HG03103 (cell line): Measurements from ENCODE around the gene AIFM3.
A peak's percentile ranks its signal among the peaks of the same experiment; 100 is the strongest.
"Not testable (repeated sequence)": the region's sequence is repeated elsewhere in the genome, so short reads cannot be mapped to it uniquely, and the experiment has no call there.

ENCODE experiments used
- ATAC-seq: cut with Tn5 transposase; IDR thresholded peaks from one replicate; pipeline ENCODE4 v1.9.1; 2021; ENCODE audit warnings: low read depth; ENCODE audit not compliant: unreplicated experiment

The AIFM3 gene

DNA sequence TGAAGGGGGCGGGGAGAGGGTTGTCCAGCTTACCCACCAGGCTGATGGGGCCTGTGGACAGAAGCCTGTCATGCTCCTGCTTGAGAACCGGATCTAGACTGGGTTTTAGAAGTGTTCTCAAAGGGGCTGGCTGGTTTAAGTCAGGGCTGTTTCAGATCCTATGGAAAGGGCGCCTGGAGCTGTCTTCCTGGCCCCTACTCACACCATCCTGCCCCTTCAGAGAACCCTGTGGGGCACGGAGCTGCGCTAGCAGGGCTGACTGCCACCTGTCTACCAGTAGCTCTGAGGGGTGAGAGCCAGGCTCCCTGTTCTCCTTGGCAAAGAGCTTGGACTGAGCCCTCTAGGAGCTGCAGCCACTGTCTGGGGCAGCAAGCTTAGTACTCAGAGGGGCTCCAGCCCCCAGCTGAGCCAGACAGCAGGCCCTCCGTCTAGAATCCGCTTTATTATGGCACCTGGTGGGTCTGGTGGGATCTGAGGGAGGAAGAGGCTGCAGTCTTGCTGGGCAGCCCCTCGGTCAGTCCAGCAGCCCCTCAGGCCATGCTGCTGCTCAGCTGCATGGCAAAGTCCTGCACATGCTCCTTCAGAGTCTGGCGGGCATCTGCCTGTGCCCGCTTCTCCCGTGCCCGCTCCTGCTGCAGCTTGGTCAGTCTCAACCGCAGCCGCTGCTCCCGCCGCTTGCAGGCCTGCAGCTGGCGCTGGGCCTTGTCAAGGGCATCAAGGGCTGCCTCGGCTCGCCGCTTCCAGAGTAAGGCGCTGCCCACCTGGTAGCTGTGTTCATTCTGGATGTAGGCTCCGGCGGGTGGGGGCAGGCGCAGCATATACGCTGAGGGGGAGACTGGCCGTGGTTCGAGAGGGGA is 32.5 kb downstream of the AIFM3 start:
- ATAC-seq: no peak

DNA sequence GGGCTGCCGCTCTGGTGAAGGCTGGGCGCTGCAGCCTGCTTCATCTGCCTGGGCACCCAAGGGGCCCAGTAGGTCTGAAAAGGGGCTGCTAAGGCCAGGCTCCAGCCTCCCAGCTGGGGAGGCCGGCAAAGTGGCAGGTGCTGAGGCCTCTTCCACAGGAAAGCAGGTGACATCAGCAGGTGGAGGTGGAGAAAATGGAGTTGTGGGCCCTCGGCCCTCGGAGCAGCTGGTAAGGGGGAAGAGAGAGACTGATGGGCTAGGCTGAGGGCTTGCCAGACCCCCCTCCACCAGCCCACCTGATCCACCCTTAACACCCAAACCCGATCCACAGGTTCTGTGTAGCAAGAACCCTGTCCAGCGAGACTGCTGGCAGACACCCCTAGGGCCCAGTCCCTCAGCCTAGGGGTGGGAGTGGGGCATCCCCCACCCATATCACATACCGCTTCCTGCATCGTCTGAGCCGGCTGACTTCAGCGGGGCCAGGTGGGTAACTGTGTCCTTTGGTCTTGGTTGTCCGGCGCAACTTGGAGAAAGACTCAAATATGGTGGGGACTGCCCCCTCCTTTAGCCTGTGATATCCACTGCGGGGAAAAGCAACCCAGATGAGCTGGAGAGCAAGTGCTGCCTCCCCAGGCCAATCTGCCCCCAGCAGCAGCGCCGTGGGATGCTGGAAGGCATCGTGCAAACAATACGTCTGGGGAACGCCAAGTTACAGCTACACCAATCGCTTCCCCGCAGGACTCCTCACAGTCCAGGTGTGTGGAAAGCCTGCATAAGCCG is 33.3 kb downstream of the AIFM3 start:
- ATAC-seq: no peak

DNA sequence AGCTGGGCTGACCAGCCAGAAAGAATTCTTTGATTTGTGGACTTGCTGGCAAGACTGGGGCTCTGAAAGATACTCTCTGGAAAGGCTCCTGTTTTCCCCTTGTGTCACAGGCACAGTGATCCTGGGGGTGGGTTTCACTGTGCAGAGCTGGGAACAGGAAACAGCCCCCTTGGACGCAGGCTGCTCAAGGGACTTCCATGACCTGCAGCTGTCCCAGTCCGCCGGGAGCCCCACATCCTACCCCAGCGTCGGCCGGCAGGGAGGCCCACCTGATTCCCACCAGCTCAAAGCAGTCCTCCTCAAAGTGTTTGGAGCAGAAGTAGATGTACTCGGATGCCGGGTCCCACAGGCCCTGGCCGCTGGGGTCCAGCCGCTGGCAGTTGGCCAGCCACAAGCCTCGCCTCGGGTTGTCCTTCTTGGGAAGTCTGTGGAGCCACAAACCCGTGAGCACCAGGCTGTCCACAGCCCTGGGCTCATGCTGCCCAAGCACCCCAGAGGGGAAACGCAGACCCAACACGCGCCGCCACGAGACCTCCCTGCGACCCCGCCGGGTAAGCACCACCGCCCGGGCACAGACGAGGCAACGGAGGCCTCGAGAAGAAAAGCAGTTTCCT is 34.0 kb downstream of the AIFM3 start:
- no peak for ATAC-seq

DNA sequence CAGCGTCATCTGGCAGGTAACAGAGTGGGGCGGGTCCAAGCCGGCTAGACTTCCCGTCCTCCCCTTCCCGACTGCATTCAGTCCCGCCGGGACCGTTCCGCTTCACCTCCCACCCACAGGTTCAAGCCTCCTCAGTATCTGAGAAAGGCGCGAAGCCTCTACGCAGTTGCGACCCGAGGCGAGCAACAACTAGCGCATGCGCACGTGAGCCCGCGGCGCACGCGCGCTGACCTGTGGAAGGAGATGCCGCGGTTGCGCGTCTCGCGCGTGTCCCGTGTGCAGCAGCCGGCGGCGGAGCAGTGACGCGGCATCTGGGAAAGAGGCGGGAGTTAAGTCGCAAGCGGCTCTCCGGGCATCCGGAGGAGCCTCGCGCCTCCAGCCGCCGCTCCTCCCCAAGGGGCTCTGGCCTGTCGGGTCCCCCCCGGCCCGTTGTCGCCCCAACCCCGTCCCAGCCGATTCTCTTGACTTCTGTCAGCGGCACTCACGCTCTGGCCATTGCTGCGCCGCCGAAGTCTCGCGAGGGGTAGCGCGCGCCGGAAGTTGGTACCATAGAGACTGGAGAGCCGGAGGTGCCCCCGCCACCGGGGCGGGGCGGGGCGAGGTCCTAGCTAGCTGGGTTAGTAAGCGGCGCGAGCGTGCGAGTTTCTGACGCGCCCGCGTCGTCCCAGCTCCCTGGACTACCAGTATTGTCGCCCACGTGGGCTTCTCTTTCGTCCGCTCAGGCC is 34.7 kb downstream of the AIFM3 start, which contains the start of gene THAP7:
Gene THAP7 (minus strand): TSS at position 518 of the 725 bp plus-strand sequence. CDS start 207 bp downstream, at position 311.
- ATAC-seq: peak; percentile 88

DNA sequence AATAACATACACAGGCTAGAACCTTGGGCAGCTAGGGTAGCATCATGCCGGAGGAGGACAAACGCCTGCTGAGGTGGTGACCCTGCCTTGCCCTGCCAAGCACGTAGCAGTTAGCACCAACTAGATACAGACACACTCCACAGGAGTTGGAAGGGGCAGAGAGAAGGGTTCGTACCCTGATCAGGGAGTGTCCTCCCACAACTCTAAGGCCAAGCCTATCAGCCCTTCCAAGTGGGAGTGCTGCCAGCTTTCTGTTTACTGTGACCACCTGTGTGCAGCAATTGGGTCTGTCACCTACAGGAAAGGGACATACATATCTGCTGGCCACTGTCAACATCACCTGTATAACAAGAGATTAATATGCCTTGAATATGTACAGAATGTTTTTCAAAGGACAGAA is 36.7 kb downstream of the AIFM3 start:
- no peak for ATAC-seq

DNA sequence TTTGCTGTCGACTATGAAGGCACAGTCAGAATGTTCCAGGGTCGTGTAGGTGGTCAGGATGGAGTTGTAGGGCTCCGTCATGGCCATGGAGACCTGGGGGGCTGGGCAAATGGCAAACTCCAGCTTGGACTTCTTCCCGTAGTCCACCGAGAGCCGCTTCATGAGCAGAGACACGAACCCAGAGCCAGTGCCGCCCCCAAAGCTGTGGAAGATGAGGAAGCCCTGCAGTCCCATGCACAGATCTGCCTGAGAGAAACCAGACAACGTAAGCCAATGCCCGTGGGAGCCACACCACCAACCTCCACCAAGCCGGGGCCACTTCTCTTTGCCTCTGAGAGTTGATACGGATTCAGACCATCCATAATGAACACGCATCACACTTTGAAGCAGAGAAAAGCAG is 42.2 kb downstream of the AIFM3 start:
- not testable (repeated sequence) for ATAC-seq

DNA sequence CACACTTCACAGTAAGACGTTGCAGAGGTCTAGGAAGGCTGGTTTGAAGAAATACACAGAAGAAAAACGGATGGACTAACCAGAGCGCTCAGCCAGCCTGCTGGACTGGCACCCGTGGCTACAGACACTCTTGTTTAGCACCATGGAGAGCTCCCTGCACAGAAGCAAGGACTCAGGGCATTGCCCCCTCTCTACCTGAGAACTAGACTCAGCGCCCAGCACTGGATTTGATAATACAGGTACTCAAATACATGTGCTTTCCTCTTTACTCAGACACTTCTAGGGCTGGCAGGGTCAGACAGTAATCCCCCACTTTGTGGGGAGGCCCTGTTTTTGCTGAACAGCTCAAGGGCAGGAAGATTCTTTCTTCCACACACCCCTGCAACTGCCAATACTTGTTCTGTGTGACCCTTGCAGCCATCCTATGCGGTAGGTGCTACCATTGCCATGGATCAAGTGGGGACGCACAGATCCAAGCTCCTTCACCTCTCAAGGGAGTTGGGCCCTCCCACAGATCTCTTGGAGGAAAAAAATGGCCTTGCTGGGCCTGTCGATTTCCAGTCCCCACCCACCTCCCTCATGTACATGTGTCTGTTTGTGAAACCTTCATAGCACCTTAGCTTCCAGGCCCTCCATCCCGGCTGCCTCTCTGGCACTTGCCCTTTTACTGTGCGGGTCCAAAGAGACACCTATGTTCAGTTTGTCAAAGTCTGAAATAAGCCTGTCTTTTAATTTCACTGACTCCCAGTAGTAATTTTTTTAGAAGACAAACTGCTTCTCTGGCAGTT is 42.8 kb downstream of the AIFM3 start:
- no peak for ATAC-seq

DNA sequence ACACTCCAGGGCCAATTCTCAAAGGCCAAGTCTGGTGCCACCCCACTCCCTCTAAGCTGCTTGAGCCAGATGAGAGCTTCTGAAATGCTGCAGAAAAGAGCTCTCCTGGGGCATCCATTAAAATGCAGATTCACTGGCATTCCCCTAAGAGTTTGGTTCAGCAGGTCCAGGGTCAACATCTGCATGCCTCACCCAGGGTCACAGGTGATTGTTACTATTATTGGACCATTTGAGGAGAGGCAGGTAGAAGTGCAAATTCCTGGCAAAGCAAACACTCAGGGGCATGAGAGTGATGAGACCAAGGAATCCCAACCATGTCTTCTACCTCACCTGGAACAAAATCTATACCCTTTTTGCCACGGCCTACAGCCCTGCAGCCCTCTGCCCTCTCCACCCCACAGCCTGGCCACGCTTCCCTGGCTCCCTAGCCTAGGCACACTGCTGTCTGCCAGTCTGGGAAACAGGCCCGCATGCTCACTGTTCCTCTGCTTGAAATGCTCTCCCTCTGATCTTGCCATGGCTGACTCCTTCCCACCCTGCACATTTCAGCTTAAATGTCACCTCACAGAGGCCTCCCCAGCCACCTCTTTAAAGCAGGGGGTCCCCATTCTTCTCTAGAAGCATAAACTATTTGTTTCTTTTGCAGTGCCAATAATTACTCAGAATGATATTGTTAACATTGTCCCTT is 43.5 kb downstream of the AIFM3 start:
- no peak for ATAC-seq

DNA sequence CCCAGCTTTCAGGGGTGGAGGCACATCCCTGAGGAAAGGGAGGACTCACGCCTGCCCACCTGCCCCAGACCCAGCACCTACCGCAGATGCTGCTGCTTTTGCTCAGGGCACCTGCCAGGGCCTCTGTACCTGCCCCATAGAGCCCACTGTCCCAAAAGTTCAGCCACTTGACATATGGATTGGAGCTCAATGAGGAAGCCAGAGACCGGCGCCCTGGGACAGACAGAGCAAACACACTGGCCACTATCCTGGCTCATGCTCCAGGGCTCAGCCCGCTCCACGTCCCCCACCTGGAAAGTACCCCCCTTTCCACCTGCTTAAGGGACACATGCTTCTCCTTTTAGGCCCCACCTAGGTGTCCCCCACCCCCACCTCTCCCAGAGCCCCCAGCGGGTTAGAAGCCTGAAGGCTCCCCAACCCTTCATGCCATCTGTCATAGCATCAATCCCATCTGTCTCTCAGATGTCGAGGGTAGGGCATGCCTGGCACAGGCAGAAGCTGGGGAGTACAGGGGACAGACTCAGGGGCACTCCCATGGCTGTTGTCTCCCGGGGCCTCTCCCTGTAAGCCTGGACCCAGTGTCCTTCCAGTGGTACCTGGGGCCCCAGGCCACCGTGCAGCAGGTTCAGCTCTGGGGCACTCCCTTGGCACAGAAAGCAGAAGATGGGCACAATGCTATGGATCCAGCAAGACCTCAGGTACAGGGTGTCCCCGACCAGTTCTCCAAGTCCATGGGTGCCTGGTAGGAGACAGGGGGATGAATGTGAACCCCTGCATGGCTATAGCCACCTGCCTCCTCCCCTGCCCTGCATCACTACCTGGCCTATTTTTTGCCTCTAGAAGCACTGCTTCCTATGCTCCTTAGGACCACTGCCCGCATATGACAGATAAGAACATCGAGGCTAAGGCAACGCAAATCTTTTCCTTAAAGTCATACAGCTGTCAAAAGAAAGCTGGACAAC is 45.7 kb downstream of the AIFM3 start:
- ATAC-seq: no peak

DNA sequence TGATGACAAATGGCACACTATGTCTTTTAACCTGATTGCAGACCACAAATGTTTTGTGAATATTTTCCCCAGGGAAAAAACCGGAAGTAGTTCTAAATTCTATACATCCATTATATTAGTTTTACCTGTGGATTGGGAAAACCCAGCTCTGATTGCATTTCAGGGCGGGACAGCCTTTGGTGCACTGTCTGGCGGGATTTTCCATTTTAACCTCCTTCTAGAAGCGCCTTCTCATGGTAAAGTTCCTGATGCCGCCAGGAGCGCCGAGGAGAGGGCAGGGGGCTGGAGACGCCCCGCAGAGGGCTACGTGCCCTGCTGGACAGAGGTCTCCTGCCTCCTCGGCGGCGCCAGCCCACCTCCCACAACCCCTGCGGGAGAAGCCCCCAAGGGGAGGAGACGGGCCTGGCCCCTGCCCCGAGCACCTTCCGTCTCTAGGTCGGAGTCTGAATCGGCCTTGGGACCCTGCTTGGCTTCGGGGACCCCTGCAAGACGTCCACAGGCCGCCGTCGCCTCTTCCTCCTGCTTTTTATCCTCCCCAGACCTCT is 46.7 kb downstream of the AIFM3 start:
- no peak for ATAC-seq

DNA sequence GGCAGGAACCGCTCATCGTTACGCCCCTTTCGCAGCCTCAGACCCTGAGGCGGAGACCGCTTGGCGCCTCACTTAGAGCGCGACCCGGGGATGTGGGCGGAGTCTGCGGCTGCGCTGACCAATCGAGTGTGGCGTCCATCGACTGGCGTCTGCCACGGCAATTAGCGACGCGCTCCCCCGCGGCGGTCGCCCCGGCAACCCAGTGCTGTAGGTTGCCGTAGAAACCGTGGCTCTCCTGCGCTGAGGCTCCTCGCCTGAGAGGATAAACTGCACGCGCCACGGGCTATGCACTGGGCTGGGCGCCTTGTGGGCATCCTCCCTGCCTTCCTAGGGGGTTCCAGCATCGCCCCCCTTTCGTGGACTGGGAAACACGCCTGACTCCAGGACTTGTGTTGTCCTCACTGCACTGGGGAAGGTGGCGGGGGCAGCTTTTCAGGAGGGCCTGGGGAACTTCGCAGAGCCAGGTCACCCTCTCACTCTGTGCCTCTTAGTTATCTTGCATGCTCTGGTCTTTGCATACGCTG is 47.2 kb downstream of the AIFM3 start:
- ATAC-seq: no peak

DNA sequence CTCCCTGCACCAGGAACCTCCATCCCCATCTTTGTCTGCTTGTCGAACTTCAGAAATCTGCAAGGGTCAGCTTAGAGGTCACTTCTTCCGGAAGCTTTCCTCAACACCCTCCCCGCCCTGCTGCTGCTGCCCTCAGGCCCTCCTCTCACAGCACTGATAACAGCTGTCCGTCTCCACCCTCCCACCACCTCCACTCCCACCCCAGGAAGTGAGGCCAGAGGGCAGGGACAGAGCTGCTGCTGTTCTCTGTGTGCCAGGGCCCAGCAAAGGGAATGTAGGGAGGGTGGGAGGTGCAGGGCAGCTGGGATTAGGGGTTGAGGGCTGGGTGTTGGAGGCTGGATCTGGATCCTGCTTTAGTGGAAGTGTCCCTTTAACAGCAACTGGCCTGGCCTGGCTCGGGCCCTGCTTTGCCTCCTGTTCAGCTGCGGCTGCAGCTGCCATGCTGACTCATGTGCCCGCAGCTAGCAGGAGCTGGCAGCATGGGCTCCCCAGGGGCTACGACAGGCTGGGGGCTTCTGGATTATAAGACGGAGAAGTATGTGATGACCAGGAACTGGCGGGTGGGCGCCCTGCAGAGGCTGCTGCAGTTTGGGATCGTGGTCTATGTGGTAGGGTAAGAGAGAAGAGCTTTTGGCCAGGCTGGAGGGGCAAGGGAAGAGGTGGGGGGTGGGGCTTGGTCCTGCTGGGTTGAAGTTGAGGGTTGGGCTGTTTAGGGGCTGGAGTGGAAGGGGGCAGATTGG is 47.8 kb downstream of the AIFM3 start, which contains the start of gene P2RX6:
Gene P2RX6 (plus strand): TSS at position 440 of the 740 bp plus-strand sequence. CDS start 10 bp downstream, at position 450.
- ATAC-seq: no peak

DNA sequence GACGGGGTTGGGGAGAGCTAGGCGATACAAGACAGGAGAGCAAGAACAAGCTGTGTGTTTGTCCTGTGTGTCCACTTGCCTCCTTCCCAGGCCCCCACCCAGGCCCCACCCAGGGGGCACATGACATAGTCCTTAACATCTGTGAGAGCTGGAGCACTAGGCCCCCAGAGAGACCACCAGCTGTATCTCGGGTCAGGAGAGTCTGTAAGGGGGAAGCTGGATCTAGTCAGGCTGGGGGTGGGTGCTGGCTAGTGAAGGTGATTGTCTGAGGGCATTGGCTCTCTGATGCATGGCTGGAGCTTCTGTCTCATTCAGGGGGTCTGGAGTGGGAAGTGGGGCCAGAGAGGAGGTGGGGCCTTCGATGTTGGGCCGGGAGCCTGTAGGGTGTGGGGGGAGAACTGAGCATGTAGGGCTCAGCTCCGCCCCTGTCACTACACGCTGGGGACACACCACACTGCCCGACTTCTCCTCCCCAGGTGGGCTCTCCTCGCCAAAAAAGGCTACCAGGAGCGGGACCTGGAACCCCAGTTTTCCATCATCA is 48.5 kb downstream of the AIFM3 start:
- ATAC-seq: no peak

DNA sequence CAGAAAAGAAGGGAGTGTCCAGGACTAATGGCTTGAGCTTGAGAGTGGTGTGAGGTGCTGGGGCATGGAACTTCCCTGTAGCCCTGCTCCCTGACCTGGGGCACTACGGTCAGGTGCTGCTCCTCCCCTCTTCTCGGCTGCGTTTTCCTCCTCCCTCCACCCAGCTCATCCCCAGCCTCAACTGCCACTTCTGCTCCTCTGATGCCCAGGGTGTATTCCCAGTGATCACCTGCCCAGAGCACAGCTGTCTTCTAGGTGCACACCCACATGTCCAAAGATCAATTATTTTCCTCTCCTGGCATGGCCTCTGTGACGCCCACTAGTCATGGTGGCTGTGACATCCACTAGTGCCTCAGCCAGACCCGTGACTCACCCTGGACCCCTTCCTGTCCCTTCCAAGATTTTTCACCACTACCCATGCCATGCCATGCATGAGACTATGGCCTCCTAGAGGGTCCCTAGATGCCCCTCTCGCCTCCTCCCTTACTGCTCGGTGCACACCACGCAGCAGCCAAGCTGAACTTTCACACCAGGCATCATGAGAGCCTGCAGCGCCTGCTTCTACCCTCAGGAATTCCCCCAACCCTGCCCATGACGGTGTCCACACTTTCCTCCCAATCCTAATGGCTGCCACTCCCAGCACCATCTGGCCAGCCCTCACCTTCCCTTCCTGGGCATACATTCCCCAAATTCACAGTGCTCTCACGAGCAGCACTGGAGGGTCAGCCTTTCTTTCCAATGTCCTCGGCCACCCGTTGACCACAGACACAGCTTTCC is 49.8 kb downstream of the AIFM3 start:
- no peak for ATAC-seq

DNA sequence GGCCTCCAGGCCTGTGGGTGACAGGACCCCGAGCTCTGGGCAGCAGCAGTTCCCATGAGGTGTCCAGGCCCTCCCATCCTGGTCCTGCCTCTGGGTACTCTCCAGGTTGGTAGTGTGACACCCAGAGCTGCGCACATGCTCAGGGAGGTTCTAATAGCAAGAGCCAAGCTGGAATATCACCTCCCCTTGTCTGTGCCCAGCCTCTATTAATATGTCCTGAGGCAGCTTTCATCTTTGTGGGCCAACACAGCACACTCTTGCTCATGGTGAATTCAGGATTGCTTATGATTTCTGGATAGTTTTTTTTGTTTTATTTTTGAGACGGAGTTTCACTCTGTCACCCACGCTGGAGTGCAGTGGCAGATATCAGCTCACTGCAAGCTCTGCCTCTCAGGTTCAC is 51.3 kb downstream of the AIFM3 start:
- no peak for ATAC-seq
